ENCODE results near the gene KIAA1328.

- TF ChIP-seq POLR2AphosphoS5 (IDR thresholded peaks at IDR 0.05) (no peak), TAF1 (IDR thresholded peaks at IDR 0.05; ENCODE audit: low read depth) (no peak), CTCF (IDR thresholded peaks at IDR 0.05; ENCODE audit: poor library complexity, severe bottlenecking) (no peak), EP300 (conservative IDR thresholded peaks at IDR 0.05; ENCODE audit: poor library complexity, severe bottlenecking) (no peak), REST (IDR thresholded peaks at IDR 0.05; ENCODE audit: borderline replicate concordance) (no peak), RAD21 (conservative IDR thresholded peaks at IDR 0.05) (no peak), EZH2 (IDR thresholded peaks at IDR 0.05; ENCODE audit: borderline replicate concordance, insufficient read depth, low read length, poor library complexity, severe bottlenecking) (no peak), MXI1 (conservative IDR thresholded peaks at IDR 0.05; ENCODE audit: poor library complexity, severe bottlenecking) (no peak), SMC3 (conservative IDR thresholded peaks at IDR 0.05; ENCODE audit: poor library complexity) (no peak)
Measured at GRCh38 chr18:37199741-37200140, 370.8 kb downstream of the KIAA1328 start.

Measured in neural cell (in vitro differentiated cells).